ENCODE measurements around the gene C12orf54.
"Not testable (repeated sequence)": the region's sequence is repeated elsewhere in the genome, so short reads cannot be mapped to it uniquely, and the experiment has no call there.

C12orf54 gene

GRCh38 chr12:48482198-48482597 is at the start of gene C12orf54:
TSS of gene C12orf54 (plus strand) at chr12:48482498. CDS start at chr12:48483297, 799 bp downstream.
- no peak for DNase-seq

GRCh38 chr12:48434016-48434415 is 48.3 kb upstream of the C12orf54 start:
- DNase-seq; intact Hi-C loops (cut with DNase I; ENCODE audit: low total_unique reads); H3K9me3 ChIP-seq; H3K4me1 ChIP-seq; H3K4me3 ChIP-seq; H3K36me3 ChIP-seq; H3K27me3 ChIP-seq; H3K27ac ChIP-seq: not testable (repeated sequence)

More at GRCh38 chr12:48482198-48482597, at the start of gene C12orf54:
- no peak within 1 kb of the TSS for H3K4me3 ChIP-seq
- H3K36me3 ChIP-seq, result no peaks in the 10 kb centered on the region
- H3K27me3 ChIP-seq, result no peaks in the 10 kb centered on the region
- H3K27ac ChIP-seq, result no peak within 1 kb of the TSS
- no peak for TF ChIP-seq CTCF (IDR thresholded peaks at IDR 0.05)
- no peaks in the 10 kb centered on the region for H3K9me3 ChIP-seq
- H3K4me1 ChIP-seq, result no peaks in the 10 kb centered on the region
- intact Hi-C loops (cut with DNase I; ENCODE audit: low total_unique reads), result no loop called here

- no peaks in the 10 kb centered on the region for H3K4me1 ChIP-seq
- no peak for DNase-seq
- H3K36me3 ChIP-seq, result no peaks in the 10 kb centered on the region
- no peak overlapping the region for H3K27ac ChIP-seq
- H3K9me3 ChIP-seq, result no peaks in the 10 kb centered on the region
- H3K4me3 ChIP-seq, result no peak overlapping the region
- no peak for TF ChIP-seq CTCF (IDR thresholded peaks at IDR 0.05)
- intact Hi-C loops (cut with DNase I; ENCODE audit: low total_unique reads), result no loop called here
- no peaks in the 10 kb centered on the region for H3K27me3 ChIP-seq
Observed at GRCh38 chr12:48441069-48441468, 41.2 kb upstream of the C12orf54 start.

GRCh38 chr12:48442179-48442847 is 40.0 kb upstream of the C12orf54 start:
- H3K27ac ChIP-seq, result no peak overlapping the region

GRCh38 chr12:48445538-48445937 is 36.8 kb upstream of the C12orf54 start:
- no peak overlapping the region for H3K4me3 ChIP-seq
- no peak for TF ChIP-seq CTCF (IDR thresholded peaks at IDR 0.05)
- H3K4me1 ChIP-seq, result no peaks in the 10 kb centered on the region
- peaks cover 0 to 8% (median 0%) of the 10 kb centered on the region in 3 donors for H3K9me3 ChIP-seq
- intact Hi-C loops (cut with DNase I; ENCODE audit: low total_unique reads), result no loop called here
- no peaks in the 10 kb centered on the region for H3K27me3 ChIP-seq
- no peaks in the 10 kb centered on the region for H3K36me3 ChIP-seq
- DNase-seq, result no peak
- H3K27ac ChIP-seq, result no peak overlapping the region

More at GRCh38 chr12:48442179-48442847, 40.0 kb upstream of the C12orf54 start:
- Histone ChIP-seq H3K27me3 (no peaks in the 10 kb centered on the region), H3K36me3 (no peaks in the 10 kb centered on the region), H3K4me1 (no peaks in the 10 kb centered on the region), H3K4me3 (no peak overlapping the region), H3K9me3 (no peaks in the 10 kb centered on the region)
- intact Hi-C loops (cut with DNase I; ENCODE audit: low total_unique reads), result no loop called here
- no peak for TF ChIP-seq CTCF (IDR thresholded peaks at IDR 0.05)
- DNase-seq, result no peak

- H3K27ac ChIP-seq, result no peak overlapping the region
- no peak for DNase-seq
- no peak overlapping the region for H3K4me3 ChIP-seq
- H3K27me3 ChIP-seq, result no peaks in the 10 kb centered on the region
- peaks cover 0 to 8% (median 0%) of the 10 kb centered on the region in 3 donors for H3K9me3 ChIP-seq
- intact Hi-C loops (cut with DNase I; ENCODE audit: low total_unique reads), result no loop called here
- no peak for TF ChIP-seq CTCF (IDR thresholded peaks at IDR 0.05)
- no peaks in the 10 kb centered on the region for H3K4me1 ChIP-seq
- H3K36me3 ChIP-seq, result no peaks in the 10 kb centered on the region
Observed at GRCh38 chr12:48446161-48446776, 36.0 kb upstream of the C12orf54 start.
